Tibial nerve (tissue), 4 donors: ENCODE measurements around the gene PARP9.

Source experiments
- CTCF ChIP-seq, 5 experiments: fragments of 200-600 bp in 3 of 5; fragments of 450-650 bp in 2 of 5; sonication (generic) in 3 of 5; IDR thresholded peaks; one replicate each; pipeline ENCODE4 v1.5.1; 2016 to 2019; ENCODE audit warnings: antibody characterized with exemption in 5 of 5, mild to moderate bottlenecking in 3 of 5, moderate library complexity in 2 of 5
- EP300 ChIP-seq, 2 donors: sonication (generic); formaldehyde crosslinking; IDR thresholded peaks; one replicate each; pipeline ENCODE4 v1.6.1; 2017; ENCODE audit warnings: antibody characterized with exemption in 2 of 2, mild to moderate bottlenecking in 1 of 2
- POLR2A ChIP-seq, 2 donors: fragments of 450-650 bp; IDR thresholded peaks; one replicate each; pipeline ENCODE4 v1.6.1; 2017; ENCODE audit warnings: antibody characterized with exemption in 2 of 2, mild to moderate bottlenecking in 2 of 2, moderate library complexity in 2 of 2

- TF ChIP-seq CTCF (IDR thresholded peaks at IDR 0.05) (no peak), POLR2A (IDR thresholded peaks at IDR 0.05) (no peak), EP300 (IDR thresholded peaks at IDR 0.05) (no peak)
Measured at GRCh38 chr3:122553171-122553570, 10.9 kb downstream of the PARP9 start.
